G401 (cell line): ENCODE data around the gene ESPNL. TPM values are rescaled to one million over a fixed set of nuclear protein-coding genes. Genes with fewer than 3 reads are reported as not detected.
"Not testable (repeated sequence)": the region's sequence is repeated elsewhere in the genome, so short reads cannot be mapped to it uniquely, and the experiment has no call there.

ENCODE experiments used
- DNase-seq: peaks from one replicate; pipeline ENCODE4 v3.0.0-alpha.2; 2015; ENCODE audit warnings: low spot score
- in situ Hi-C: cut with HindIII; loops from 2 replicates; pipeline ENCODE4 v1.10.0; 2016; ENCODE audit warnings: low sequenced_read_pairs, mixed read lengths
- total RNA-seq: library from RNA; depleted of rRNA; stranded (reverse); fragments of >200 nt; shearing (Covaris generic); gene quantifications from 2 replicates; pipeline ENCODE4 v1.2.3, GENCODE V29; 2014

ESPNL gene
- total RNA-seq, 1 experiment from 2014 or later = 19.3 TPM

DNA sequence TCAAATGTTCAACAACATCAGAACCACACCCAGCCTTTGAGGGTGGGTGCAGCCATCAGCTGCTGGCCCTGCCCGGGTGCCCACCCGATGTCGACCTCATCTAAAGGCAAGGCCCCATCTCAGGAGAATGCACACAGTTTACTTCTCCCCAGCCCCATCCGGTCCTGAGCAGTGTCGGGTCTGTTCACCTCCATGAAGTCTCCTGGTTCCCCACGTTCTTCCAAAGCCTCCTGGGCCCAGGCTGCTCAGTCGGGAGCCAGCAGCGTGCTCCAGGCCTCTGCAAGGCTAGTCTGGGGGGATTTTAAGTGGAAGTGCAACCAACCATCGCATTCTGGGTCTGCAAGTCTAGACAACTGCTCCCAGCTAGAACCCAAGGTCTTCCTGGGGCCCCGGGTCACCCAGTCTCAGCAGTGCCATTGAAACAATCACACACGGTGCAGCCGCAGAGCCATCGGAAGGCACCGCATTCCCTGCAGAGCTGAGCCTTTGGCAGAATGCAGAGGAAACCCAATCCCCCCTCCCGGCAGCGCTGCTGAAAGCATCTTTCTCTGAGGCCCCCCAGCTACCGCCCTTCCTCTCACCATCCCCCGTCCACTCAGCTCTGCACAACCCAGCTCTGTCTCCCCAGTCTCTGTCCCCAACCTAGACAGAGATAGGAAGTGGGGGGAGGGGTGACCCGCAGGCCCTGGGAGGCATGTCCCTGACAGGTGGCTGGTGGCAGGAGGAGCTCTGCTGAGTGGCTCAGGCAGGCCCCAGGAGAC is 8.5 kb downstream of the ESPNL start:
- in situ Hi-C loops = no loop called here
- no peak for DNase-seq

- no peak for DNase-seq
- in situ Hi-C loops = no loop called here
Measured at GRCh38 chr2:238113611-238114010, 13.5 kb downstream of the ESPNL start.

DNA sequence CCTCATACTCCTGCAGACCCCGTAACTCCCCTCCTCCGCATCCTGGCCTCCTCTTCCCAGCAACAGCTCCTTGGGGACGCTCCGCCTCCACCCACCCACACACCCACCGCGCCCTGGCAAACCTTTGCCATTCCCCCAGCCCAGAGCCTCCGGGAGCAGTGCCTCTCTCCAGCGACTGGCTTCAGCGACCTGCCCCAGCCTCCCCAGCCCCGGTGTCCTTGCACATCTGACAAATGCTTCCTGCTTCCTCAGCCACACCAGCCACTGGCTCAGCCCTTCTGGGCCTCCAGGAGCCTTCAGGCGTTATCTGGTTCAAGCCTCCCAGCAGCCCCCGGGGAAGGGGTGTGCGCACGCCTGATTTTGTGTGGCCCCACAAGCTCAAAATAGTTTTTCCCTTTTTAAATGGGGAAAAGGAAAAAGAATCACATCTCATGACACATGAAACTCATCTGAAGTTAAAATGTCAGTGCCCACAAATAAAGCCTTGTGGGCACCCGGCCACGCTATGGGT is 14.2 kb downstream of the ESPNL start:
- in situ Hi-C loops = no loop called here
- DNase-seq = no peak

DNA sequence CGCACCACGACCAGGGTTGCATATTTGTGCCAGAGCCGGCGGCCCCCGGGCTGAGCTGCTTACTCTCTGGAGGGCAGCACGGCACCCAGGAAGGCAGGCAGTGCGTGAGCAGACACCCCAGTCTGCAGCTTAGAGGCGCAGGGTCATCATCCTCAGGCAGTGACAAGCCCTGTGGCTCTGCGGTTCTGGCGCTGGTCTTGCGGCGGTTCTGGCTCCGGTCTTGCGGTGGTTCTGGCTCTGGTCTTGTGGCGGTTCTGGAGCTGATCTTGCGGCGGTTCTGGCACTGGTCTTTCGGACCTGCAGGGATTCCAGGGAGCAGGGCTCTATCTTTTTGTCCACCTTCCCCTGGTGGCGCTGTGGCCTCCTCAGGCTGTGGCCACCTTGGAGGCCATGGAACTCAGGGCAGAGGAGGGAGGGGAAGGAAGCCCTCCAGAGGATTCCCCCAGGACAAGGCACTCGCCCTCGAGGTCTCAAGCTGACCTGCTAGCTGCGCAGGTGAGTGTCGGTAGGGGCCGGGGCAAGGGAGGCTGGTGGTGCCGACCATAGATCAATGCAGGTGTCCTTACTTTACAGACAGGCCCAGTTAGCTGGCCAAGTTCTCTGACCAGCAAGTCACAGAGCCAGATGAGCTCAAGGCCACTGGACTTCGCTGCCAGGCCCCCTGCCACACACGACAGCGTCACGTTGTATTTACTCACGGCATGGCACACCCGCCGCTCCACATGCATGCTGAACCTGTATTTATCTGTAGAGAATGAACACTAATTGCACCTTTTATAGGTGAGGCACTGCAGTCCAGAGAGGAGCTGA is 14.9 kb downstream of the ESPNL start:
- in situ Hi-C loops = no loop called here
- no peak for DNase-seq

DNA sequence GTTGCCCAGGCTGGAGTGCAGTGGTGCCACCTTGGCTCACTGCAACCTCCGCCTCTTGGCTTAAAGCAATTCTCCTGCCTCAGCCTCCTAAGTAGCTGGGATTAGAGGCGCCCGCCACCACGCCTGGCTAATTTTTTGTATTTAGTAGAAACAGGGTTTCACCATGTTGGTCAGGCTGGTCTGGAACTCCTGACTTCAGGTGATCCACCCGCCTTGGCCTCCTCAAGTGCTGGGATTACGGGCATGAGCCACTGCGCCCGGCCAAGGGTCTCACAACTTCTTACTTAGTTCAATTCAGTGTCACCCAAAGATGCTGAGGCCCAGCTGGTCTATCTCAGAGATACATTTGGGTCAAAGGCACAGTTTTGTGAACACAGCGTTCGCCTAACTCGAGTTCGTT is 15.6 kb downstream of the ESPNL start:
- DNase-seq, in situ Hi-C loops: not testable (repeated sequence)

DNA sequence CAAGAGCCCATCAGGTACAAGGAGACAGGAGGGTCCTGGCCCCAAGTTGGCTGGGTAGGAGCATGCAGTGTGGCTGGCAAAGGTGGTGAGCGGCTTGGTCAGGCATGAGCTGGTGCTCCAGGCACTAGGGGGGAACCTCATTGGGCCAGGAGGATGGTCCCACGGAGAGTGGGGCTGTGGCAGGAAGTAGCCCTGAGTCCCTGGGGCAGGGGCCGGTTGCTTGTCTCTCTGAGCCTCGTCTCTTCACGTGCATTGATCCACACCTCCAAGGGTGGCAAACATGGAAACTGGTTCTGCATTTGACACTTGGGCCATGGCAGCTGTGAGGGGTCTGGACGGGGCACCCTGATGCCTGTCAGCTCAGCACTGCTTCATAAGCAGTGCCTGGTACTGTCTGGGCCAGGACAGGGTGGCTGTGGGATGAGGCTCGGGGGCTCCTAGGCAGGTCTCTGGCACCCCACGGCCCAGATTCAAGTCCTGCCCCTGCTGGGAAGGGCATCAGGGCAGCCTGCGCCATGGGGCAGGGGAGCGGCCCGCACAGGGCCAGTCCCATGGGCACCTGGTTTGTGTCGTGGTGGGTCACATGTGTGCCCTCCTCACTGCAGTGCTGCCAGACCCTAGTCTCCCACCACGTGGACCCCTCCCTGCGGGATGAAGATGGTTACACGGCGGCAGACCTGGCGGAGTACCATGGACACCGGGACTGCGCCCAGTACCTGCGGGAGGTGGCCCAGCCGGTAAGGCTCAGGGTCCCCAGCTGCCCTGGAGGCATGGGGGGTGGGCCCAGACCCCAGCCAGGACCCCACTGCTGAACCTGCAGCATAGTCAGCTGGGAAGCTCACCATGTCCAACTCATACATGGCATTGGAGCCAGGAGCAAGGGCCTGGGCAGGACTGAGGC is 16.4 kb downstream of the ESPNL start:
- DNase-seq = no peak
- in situ Hi-C loops = no loop called here

- no peak for DNase-seq
- in situ Hi-C loops = no loop called here
Measured at GRCh38 chr2:238117199-238118154, 17.3 kb downstream of the ESPNL start.

DNA sequence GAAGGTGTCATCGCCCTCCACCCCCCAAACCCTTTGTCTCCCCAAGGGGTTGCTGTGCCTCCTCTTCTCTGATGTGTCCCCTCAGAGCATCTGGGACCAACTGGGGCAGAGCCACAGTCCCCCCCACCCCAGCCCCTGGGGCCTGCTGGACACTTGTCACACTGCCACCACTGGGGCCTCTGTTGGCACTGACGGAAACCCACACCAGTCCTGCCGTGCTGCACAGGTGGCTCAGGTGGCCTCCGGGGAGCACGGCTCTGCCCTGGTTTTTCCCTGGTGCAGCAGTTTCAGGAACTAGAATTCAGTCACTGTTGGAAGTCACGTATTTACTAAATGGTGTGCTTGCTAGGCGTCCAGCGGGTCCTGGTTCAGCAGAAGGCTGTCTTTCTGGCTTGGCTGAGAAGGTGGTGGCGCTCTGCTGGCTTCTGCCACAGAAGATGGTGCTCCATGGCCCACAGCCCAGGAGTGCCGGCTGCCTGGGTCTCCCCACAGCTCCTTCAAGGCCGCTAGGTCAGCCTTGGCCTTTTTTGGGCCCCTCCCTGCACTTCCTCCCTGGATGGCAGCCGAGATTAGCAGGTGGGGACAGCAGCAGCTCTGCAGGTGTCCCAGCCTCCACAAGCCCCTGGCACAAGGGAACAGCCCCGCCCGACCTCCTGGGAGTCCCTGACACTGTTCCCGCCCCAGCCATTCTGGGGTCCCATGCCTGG is 19.8 kb downstream of the ESPNL start:
- in situ Hi-C loops = no loop called here
- DNase-seq = peak; percentile 82

- DNase-seq = no peak
- in situ Hi-C loops = no loop called here
Measured at GRCh38 chr2:238120463-238121298, 20.5 kb downstream of the ESPNL start.

DNA sequence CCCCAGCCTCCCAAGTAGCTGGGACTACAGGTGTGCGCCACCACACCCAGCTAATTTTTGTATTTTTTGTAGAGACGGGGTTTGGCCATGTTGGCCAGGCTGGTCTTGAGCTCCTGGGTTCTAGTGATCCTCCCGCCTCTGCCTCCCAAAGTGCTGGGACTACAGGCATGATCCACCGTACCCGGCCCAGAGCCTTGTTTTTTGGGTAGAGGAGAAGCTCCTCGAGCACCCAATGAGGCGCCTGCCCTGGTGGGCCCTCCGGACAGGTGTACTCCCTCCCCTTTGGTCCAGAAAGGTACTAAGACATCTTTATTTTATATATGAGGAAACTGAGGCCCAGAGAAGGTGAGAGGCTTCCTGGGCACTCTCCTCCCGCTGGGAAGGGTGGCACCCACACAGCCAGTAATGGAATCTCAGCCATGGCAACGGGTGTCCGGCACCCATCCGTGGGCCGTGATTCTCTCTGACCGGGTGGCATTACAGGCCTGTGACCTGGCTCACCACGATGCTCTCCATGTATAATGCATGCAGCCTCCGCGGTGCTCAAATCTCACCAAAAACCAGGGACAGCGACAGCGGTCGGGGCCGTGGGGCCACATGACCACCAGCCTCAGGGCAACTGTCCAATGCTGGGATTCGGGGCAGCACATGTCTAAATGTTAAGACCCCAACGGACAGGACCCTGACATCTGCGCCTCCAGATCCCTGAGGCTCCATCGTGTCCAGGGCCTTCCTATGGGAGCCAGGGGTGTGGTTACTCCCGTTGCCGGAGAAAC is 21.6 kb downstream of the ESPNL start:
- in situ Hi-C loops = no loop called here
- no peak for DNase-seq

DNA sequence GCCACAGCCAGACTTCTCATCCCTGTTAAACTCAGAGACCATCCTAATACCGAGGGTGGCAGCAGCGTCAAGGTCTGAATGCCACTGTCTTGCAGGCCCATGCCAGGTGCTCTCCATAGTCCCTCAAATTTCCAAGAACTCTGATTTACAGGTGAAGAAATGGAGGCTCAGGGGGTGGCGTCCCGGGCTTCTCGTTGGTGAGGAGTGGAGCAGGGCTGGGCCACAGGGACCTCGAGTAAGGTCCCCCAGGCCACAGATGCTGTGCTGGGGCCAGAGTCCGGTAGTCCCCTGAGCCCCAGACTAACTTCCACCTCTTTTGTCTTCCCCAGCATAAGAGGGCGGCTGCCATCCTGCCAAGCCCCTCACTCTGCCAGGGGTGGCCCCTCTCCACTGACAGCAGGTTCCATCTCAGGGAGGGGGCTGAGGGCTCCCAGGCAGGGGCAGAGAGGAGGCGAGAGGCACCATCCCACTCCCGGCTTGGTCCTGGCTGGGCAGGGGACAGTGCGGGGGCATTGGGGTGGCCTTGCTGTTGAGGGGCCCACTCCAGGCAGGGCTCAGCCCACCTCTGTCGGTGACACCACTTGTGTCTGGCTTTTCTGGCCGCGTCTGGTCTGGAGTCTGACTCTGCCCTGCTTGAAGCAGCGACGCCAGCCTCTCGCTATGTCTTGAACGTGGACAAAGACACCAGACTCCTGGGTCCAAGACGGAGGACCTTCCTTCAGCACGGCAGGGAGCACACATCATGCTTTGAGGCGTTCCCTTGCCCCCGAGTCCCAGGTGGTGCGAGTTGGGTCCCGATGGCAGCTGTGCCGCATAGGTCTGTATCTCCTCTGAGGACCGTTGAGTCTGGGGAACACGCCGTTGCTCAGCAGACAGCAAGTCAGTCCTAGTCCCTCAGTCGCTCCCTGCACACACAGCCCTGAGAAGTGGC is 22.4 kb downstream of the ESPNL start:
- in situ Hi-C loops = no loop called here
- no peak for DNase-seq

DNA sequence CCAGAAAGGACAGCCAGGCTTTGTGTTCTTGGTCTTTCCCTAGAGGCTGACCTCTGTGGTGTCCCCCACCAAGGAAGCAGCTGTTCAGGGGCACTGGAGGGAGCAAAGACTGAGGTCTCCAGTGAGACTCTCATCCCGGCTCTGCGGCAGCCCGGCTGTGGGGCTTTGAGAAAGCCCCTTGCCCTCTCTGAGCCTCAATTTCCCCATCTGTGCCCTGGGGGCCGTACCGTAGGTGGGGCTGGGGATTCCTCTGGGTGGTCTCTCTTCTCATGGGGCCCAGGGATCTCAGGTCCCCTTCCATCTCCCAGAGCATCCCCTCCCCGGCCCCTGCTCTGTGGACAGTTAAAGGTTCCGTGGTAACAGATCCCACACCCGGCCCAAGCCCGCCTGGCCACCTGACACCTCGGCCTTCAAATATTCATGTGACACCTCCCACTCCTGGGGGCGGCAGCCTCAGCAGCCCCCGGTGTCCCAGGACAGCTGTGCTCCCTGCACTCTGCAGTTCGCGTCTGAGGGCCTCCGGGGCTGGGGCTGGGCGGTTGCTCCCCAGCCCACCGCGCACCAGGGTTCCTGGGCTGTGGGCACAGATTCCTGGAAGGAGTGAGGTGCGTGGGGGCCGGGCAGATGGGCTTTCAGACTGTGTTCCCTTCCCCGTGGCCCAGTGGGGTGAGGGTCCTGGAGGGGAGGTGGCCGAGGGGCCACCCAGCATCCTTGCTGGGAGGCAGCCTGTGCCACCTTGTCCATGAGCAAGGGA is 23.3 kb downstream of the ESPNL start:
- in situ Hi-C loops = no loop called here
- no peak for DNase-seq

DNA sequence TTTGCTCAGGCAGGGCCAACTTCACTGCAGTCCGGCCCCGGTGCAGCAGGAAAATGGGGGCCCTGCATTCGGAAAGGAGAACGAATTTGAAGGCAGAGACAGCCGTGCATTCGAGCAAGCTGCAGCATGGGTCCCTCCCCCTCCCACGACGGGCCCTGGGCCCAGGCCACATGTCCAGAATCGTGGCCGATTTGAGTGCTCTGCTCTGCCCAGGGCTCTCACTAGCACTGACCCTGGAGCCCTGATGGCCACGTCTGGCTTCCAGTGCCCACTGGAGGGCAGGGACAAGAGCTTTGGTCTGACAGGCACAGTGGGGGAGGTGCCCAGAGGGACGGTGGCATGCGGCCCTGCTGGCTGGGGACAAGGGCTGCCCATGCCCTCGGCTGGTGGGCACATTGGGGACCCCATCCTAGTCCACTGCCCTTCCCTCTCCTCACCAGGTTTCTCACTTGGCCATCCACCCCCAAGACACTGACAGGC is 23.9 kb downstream of the ESPNL start:
- in situ Hi-C loops = no loop called here

GRCh38 chr2:238124488-238125126 is 24.5 kb downstream of the ESPNL start:
- in situ Hi-C loops = no loop called here
- DNase-seq = no peak

More for the DNA sequence above, 23.9 kb downstream of the ESPNL start:
- no peak for DNase-seq
